ENCODE results near the gene ARHGAP22.

Gene ARHGAP22

GRCh38 chr10:48475943-48476278 lies 129.0 kb downstream of the ARHGAP22 start:
- Histone ChIP-seq H3K4me1 (ENCODE audit: control insufficient read depth in 2 of 2, insufficient read depth in 2 of 2, low read length in 2 of 2) (no peaks in the 10 kb centered on the region), H3K27ac (ENCODE audit: low read depth in 2 of 2, low read length in 2 of 2) (no peak overlapping the region), H3K27me3 (ENCODE audit: control insufficient read depth in 2 of 2, insufficient read depth in 2 of 2, low read length in 2 of 2) (no peaks in the 10 kb centered on the region), H3K36me3 (ENCODE audit: control insufficient read depth in 2 of 2, insufficient read depth in 2 of 2, low read length in 2 of 2) (no peaks in the 10 kb centered on the region), H3K4me3 (ENCODE audit: low read length in 2 of 2) (no peak overlapping the region), H3K9me3 (ENCODE audit: control insufficient read depth in 2 of 2, low read length in 2 of 2) (no peaks in the 10 kb centered on the region), H3K9ac (ENCODE audit: low read depth in 1 of 2, low read length in 2 of 2) (no peak overlapping the region)

GRCh38 chr10:48474765-48475365 lies 130.0 kb downstream of the ARHGAP22 start:
- H3K4me1 ChIP-seq (ENCODE audit: control insufficient read depth in 2 of 2, insufficient read depth in 2 of 2, low read length in 2 of 2) = no peaks in the 10 kb centered on the region
- H3K36me3 ChIP-seq (ENCODE audit: control insufficient read depth in 2 of 2, insufficient read depth in 2 of 2, low read length in 2 of 2) = no peaks in the 10 kb centered on the region
- H3K4me3 ChIP-seq (ENCODE audit: low read length in 2 of 2) = no peak overlapping the region
- H3K9me3 ChIP-seq (ENCODE audit: control insufficient read depth in 2 of 2, low read length in 2 of 2) = no peaks in the 10 kb centered on the region
- no peak overlapping the region for H3K27ac ChIP-seq (ENCODE audit: low read depth in 2 of 2, low read length in 2 of 2)
- H3K9ac ChIP-seq (ENCODE audit: low read depth in 1 of 2, low read length in 2 of 2) = no peak overlapping the region
- no peaks in the 10 kb centered on the region for H3K27me3 ChIP-seq (ENCODE audit: control insufficient read depth in 2 of 2, insufficient read depth in 2 of 2, low read length in 2 of 2)

GRCh38 chr10:48473704-48474103 lies 131.2 kb downstream of the ARHGAP22 start:
- Histone ChIP-seq H3K27me3 (ENCODE audit: control insufficient read depth in 2 of 2, insufficient read depth in 2 of 2, low read length in 2 of 2) (no peaks in the 10 kb centered on the region), H3K27ac (ENCODE audit: low read depth in 2 of 2, low read length in 2 of 2) (no peak overlapping the region), H3K9ac (ENCODE audit: low read depth in 1 of 2, low read length in 2 of 2) (no peak overlapping the region), H3K9me3 (ENCODE audit: control insufficient read depth in 2 of 2, low read length in 2 of 2) (no peaks in the 10 kb centered on the region), H3K4me1 (ENCODE audit: control insufficient read depth in 2 of 2, insufficient read depth in 2 of 2, low read length in 2 of 2) (no peaks in the 10 kb centered on the region), H3K4me3 (ENCODE audit: low read length in 2 of 2) (no peak overlapping the region), H3K36me3 (ENCODE audit: control insufficient read depth in 2 of 2, insufficient read depth in 2 of 2, low read length in 2 of 2) (no peaks in the 10 kb centered on the region)

DNA sequence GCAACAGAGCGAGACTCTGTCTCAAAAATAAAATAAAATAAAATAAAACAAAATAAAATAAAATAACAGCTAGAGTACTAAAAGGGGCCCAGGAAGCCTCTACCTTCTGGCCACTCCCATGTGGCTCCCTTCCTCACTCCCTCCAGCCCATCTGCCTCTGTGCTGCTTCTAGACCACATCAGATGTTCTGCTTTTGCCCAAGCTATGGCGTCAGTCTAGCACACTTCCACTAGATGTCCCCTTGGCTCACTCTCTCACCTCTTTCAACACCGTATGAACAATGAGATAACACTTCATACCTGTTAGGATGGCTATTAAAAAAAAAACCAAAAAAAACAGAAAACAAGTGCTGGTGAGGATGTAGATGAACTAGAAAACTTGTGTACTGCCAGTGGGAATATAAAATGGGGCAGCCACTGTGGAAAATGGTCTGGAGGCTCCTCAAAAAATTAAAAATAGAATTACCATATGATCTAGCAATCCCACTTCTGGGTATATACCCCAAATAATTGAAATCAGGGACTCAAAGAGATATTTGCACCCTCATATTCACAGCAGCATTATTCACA lies 132.3 kb downstream of the ARHGAP22 start:
- H3K4me3 ChIP-seq (ENCODE audit: low read length in 2 of 2) = no peak overlapping the region
- no peaks in the 10 kb centered on the region for H3K9me3 ChIP-seq (ENCODE audit: control insufficient read depth in 2 of 2, low read length in 2 of 2)
- no peaks in the 10 kb centered on the region for H3K27me3 ChIP-seq (ENCODE audit: control insufficient read depth in 2 of 2, insufficient read depth in 2 of 2, low read length in 2 of 2)
- no peaks in the 10 kb centered on the region for H3K4me1 ChIP-seq (ENCODE audit: control insufficient read depth in 2 of 2, insufficient read depth in 2 of 2, low read length in 2 of 2)
- H3K27ac ChIP-seq (ENCODE audit: low read depth in 2 of 2, low read length in 2 of 2) = no peak overlapping the region
- no peaks in the 10 kb centered on the region for H3K36me3 ChIP-seq (ENCODE audit: control insufficient read depth in 2 of 2, insufficient read depth in 2 of 2, low read length in 2 of 2)
- no peak overlapping the region for H3K9ac ChIP-seq (ENCODE audit: low read depth in 1 of 2, low read length in 2 of 2)

DNA sequence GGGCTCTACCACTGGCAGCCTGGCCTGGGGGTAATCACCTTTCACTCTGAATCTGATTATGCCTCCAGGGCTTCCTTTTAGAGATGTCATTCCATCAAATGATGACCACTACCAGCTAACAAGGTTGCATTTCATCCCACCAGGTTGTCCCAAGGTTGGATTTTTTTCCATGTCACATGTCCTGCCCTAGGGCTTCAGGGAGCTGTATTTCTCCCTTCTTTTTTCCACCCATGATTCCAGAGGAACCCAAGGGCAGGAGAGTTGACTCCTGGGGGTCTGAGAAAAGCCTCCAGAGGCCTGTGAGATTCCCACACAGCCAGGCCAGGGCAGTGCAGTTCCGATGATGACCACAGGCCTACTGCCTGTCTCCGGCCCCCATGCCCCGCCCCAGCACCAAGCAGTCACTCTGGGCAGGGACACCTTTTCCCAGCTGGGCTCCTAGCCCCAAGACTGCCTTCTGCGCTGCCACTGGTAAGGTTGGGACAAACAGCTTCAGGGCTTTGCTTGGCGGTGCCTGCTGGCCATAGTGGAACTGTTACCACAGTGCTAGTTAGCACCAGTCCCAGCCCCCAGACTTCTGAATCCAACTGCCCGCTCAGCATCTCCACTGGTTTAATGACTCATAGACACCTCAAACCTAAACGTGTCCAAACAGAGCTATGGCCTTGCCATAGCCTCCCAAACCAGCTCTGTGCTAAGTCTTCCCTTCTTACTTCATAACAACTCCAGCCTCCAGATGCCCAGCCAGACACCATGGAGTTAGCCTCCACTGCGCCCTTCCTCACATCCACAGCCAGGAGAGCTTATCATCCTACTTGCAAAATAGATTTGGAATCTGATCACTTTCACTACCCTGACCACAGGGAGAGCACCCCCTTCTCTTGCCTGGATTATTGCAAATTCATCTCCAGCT lies 133.7 kb downstream of the ARHGAP22 start:
- H3K4me1 ChIP-seq (ENCODE audit: control insufficient read depth in 2 of 2, insufficient read depth in 2 of 2, low read length in 2 of 2) = no peaks in the 10 kb centered on the region
- no peaks in the 10 kb centered on the region for H3K36me3 ChIP-seq (ENCODE audit: control insufficient read depth in 2 of 2, insufficient read depth in 2 of 2, low read length in 2 of 2)
- no peak overlapping the region for H3K27ac ChIP-seq (ENCODE audit: low read depth in 2 of 2, low read length in 2 of 2)
- no peaks in the 10 kb centered on the region for H3K9me3 ChIP-seq (ENCODE audit: control insufficient read depth in 2 of 2, low read length in 2 of 2)
- peaks cover 1 to 5% of the 10 kb centered on the region in 2 donors for H3K27me3 ChIP-seq (ENCODE audit: control insufficient read depth in 2 of 2, insufficient read depth in 2 of 2, low read length in 2 of 2)
- no peak overlapping the region for H3K9ac ChIP-seq (ENCODE audit: low read depth in 1 of 2, low read length in 2 of 2)
- no peak overlapping the region for H3K4me3 ChIP-seq (ENCODE audit: low read length in 2 of 2)

DNA sequence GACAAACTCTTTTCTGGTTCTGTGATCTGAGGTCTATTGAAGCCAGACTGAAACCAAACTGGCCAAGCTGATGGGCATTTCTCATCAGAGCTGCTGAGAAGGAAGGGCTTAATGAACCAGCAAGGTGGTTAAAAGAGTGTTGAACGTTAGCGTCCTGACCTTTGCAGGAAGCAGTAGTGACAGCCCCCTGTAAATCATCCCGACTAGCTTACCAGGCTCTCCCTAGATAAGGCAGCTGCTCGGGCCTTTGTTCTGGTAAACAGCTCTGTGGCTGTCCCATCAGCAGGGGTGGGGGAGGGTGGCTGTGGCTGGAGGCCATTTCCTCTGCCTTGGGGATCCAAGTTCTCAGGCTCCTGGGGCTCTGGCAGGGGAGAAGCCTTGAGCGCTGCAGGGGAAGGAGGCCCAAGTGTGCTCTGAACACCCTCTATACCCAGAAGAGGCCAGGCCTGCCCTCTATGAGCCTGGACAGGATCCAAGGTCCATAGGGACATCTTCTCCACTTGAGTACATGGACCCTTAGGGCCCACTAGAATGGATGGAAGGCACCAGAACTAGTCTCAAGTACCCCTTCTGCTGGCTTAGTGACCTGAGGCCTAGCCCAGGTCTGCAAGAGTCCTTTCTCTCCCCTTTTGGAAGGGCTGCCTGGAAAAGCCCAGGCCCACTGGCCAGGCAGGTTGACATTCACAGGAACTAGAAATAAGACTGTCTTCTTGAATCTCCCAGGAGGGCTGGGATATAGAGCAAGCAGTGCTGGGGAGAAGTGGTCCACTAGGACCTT lies 134.6 kb downstream of the ARHGAP22 start:
- no peaks in the 10 kb centered on the region for H3K9me3 ChIP-seq (ENCODE audit: control insufficient read depth in 2 of 2, low read length in 2 of 2)
- H3K36me3 ChIP-seq (ENCODE audit: control insufficient read depth in 2 of 2, insufficient read depth in 2 of 2, low read length in 2 of 2) = no peaks in the 10 kb centered on the region
- H3K27ac ChIP-seq (ENCODE audit: low read depth in 2 of 2, low read length in 2 of 2) = no peak overlapping the region
- H3K27me3 ChIP-seq (ENCODE audit: control insufficient read depth in 2 of 2, insufficient read depth in 2 of 2, low read length in 2 of 2) = peaks cover 4 to 5% of the 10 kb centered on the region in 2 donors
- no peaks in the 10 kb centered on the region for H3K4me1 ChIP-seq (ENCODE audit: control insufficient read depth in 2 of 2, insufficient read depth in 2 of 2, low read length in 2 of 2)
- no peak overlapping the region for H3K9ac ChIP-seq (ENCODE audit: low read depth in 1 of 2, low read length in 2 of 2)
- no peak overlapping the region for H3K4me3 ChIP-seq (ENCODE audit: low read length in 2 of 2)

DNA sequence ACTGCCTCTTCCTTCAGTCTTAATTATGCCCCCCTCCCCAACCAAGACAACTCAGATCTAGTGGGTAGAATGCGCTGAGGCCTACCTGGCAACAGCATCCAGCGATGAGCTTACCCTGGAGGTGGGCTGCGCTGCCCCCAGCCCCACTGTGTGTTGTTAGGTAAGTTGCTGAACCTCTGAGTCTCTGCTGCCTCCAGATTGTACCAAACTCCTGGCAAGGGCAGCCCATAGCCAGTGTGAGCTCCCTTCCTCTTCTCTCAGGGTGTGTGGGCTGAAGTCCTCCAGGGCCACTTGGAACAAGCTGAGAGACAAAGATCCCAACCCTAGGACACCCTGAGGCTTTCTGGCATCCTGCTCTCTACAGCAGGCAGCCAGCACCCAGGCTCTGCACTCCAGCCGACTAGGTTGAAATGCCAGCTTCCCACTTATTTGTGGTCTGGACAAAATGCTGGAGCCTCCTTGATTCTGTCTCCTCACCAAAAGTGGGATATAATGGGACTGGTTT lies 135.3 kb downstream of the ARHGAP22 start:
- Histone ChIP-seq H3K27me3 (ENCODE audit: control insufficient read depth in 2 of 2, insufficient read depth in 2 of 2, low read length in 2 of 2) (peaks cover 4 to 5% of the 10 kb centered on the region in 2 donors), H3K27ac (ENCODE audit: low read depth in 2 of 2, low read length in 2 of 2) (no peak overlapping the region), H3K4me3 (ENCODE audit: low read length in 2 of 2) (no peak overlapping the region), H3K9ac (ENCODE audit: low read depth in 1 of 2, low read length in 2 of 2) (no peak overlapping the region), H3K9me3 (ENCODE audit: control insufficient read depth in 2 of 2, low read length in 2 of 2) (no peaks in the 10 kb centered on the region), H3K4me1 (ENCODE audit: control insufficient read depth in 2 of 2, insufficient read depth in 2 of 2, low read length in 2 of 2) (no peaks in the 10 kb centered on the region), H3K36me3 (ENCODE audit: control insufficient read depth in 2 of 2, insufficient read depth in 2 of 2, low read length in 2 of 2) (no peaks in the 10 kb centered on the region)

DNA sequence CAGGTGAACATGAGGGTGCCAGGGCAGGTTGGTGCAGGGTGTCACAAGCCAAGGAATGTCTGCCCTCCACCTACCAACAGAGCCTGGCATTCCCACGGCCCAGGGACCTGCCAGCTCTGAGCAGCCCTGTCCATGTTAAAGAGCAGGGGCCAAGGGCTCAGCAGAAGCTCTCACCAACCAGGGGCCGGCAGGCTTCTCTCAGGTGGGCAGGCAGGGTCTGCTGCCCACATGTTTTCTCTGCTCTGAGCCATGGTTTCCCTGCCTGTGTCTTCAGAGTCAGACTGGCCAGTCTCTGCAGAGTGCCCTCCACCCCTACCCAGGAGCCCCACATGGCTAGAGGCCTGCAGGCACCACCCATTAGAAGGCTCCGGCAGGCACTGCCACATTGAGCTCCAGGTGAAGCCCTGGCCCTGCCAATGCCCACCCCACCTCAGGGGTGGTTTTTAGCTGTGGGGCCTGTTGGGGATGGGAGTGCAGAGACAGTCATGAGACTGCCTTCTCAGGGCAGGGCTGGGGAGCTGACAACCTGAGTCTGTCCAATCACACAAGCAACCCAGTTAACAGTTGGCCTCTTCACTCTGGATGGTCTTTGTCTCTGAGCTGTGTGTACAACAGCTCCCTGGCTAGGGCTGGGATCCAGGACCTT lies 135.9 kb downstream of the ARHGAP22 start:
- Histone ChIP-seq H3K27me3 (ENCODE audit: control insufficient read depth in 2 of 2, insufficient read depth in 2 of 2, low read length in 2 of 2) (peaks cover 4 to 5% of the 10 kb centered on the region in 2 donors), H3K4me1 (ENCODE audit: control insufficient read depth in 2 of 2, insufficient read depth in 2 of 2, low read length in 2 of 2) (no peaks in the 10 kb centered on the region), H3K36me3 (ENCODE audit: control insufficient read depth in 2 of 2, insufficient read depth in 2 of 2, low read length in 2 of 2) (no peaks in the 10 kb centered on the region), H3K9ac (ENCODE audit: low read depth in 1 of 2, low read length in 2 of 2) (no peak overlapping the region), H3K4me3 (ENCODE audit: low read length in 2 of 2) (no peak overlapping the region), H3K27ac (ENCODE audit: low read depth in 2 of 2, low read length in 2 of 2) (no peak overlapping the region), H3K9me3 (ENCODE audit: control insufficient read depth in 2 of 2, low read length in 2 of 2) (no peaks in the 10 kb centered on the region)

DNA sequence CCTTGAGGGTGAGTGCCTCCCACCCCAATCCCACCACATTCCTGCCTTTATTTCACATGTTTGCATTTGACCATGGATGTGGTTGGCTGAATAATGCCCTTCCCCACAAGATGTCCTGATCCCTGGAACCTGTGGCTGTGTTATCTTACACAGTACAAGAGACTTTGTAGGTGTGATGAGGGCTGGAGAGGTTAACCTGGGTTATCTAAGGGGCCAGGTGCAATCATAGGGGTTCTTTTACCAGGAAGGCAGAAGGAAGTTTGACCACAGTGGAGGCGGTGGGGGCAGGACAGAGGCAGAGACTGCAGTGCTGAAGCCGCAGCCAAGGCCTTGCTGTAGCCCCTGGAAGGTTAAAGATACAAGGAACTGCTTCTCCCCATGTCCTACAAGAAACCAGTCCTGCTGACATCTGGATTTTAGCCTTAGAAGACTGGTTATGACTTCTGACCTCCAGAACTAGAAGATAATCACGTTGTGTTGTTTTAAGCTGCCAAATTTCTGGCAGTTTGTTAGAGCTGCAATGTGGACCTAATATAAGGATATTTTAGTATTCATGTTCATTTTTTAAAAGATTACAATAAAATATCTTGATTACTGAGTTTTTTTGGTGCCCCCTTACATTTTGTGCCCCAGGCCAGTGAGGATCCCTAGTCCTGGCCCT lies 136.6 kb downstream of the ARHGAP22 start:
- Histone ChIP-seq H3K4me1 (ENCODE audit: control insufficient read depth in 2 of 2, insufficient read depth in 2 of 2, low read length in 2 of 2) (no peaks in the 10 kb centered on the region), H3K9me3 (ENCODE audit: control insufficient read depth in 2 of 2, low read length in 2 of 2) (no peaks in the 10 kb centered on the region), H3K4me3 (ENCODE audit: low read length in 2 of 2) (no peak overlapping the region), H3K27ac (ENCODE audit: low read depth in 2 of 2, low read length in 2 of 2) (no peak overlapping the region), H3K27me3 (ENCODE audit: control insufficient read depth in 2 of 2, insufficient read depth in 2 of 2, low read length in 2 of 2) (peaks cover 4 to 5% of the 10 kb centered on the region in 2 donors), H3K9ac (ENCODE audit: low read depth in 1 of 2, low read length in 2 of 2) (no peak overlapping the region), H3K36me3 (ENCODE audit: control insufficient read depth in 2 of 2, insufficient read depth in 2 of 2, low read length in 2 of 2) (no peaks in the 10 kb centered on the region)
